ENCODE results near the gene HPCAL1.

- TF ChIP-seq MAX (IDR thresholded peaks at IDR 0.05) (no peak), REST (IDR thresholded peaks at IDR 0.05; ENCODE audit: low read depth) (no peak), EP300 (IDR thresholded peaks at IDR 0.05; ENCODE audit: borderline replicate concordance) (no peak), USF1 (IDR thresholded peaks at IDR 0.05) (no peak), YY1 (IDR thresholded peaks at IDR 0.05; ENCODE audit: low read depth) (no peak), TEAD4 (IDR thresholded peaks at IDR 0.05) (no peak), EGR1 (IDR thresholded peaks at IDR 0.05) (no peak), ZBTB7A (IDR thresholded peaks at IDR 0.05; ENCODE audit: low read depth) (no peak), RAD21 (IDR thresholded peaks at IDR 0.05; ENCODE audit: low read depth) (no peak), CEBPB (IDR thresholded peaks at IDR 0.05) (no peak)
Observed at GRCh38 chr2:10407432-10407831, 104.7 kb downstream of the HPCAL1 start.
